ENCODE measurements around the gene ISX.

ISX gene

DNA sequence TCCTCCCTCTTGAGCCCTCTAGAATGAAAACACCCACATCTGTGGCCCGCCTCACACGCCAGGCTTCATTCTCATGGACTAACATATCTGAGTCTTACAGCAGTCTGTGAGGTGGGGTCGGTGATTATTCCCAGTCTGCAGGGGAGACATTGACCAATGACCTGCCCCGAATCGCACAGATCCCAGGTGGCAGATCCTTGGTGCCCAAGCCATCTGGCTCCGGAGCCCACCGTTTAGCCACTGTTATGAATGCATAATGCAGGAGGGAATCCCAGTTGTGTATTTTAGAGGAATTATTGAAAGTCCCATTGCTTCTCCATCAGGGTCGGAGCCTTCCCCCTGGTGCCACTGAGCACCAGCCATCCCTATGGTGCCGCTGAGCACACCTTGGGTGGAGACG lies 47.4 kb downstream of the ISX start:
- no peaks in the 10 kb centered on the region for H3K36me3 Mint-ChIP-seq (ENCODE audit: low read depth)
- no peak for DNase-seq
- H3K4me3 Mint-ChIP-seq = no peak overlapping the region
- peaks cover 97% of the 10 kb centered on the region for H3K27me3 Mint-ChIP-seq (ENCODE audit: low read depth, poor library complexity)
- TF ChIP-seq, protein P1, sequence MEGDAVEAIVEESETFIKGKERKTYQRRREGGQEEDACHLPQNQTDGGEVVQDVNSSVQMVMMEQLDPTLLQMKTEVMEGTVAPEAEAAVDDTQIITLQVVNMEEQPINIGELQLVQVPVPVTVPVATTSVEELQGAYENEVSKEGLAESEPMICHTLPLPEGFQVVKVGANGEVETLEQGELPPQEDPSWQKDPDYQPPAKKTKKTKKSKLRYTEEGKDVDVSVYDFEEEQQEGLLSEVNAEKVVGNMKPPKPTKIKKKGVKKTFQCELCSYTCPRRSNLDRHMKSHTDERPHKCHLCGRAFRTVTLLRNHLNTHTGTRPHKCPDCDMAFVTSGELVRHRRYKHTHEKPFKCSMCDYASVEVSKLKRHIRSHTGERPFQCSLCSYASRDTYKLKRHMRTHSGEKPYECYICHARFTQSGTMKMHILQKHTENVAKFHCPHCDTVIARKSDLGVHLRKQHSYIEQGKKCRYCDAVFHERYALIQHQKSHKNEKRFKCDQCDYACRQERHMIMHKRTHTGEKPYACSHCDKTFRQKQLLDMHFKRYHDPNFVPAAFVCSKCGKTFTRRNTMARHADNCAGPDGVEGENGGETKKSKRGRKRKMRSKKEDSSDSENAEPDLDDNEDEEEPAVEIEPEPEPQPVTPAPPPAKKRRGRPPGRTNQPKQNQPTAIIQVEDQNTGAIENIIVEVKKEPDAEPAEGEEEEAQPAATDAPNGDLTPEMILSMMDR (IDR thresholded peaks at IDR 0.05) = no peak
- H3K4me1 Mint-ChIP-seq = peaks cover 8% of the 10 kb centered on the region
- no peak overlapping the region for H3K27ac Mint-ChIP-seq
- peaks cover 22% of the 10 kb centered on the region for H3K9me3 Mint-ChIP-seq

DNA sequence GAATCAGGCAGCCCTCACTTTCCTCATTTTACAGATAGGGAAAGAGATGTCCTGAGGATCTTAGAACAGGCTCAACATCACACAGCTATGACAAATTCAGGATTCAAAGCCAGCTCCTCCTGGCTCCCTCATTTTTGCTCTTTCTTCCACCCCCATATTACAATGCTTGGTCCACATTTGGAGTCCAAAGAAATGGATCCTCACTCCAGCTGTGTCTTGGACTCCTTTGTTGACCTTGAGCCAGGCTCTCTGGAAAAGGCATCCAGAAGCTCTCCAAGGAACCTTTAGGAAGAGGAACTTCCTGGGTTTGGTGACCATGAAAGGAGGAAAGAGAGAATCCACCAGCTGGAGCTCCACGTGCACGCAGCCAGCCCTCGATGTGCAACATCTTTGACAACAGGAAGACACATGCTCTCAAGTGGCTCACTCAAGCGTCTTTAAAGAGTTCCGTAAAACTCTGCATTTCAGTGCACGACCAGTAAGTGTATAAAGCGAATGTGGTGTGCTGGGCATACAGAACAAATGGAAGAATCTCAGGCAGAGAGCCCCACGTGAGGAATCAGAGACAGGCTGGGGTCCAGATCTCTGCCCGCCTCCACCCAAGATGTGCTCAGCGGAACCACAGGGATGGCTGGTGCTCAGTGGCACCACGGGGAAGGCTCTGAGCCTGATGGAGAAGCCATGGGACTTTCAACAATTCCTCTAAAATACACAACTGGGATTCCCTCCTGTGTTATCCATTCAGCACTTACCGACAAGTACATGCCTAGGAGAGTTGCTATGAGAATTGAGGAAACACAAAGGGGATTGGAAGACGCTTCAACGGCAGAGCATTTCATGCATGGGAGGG lies 48.4 kb downstream of the ISX start:
- DNase-seq = no peak
- Mint-ChIP-seq H3K4me1 (peaks cover 8% of the 10 kb centered on the region), H3K9me3 (peaks cover 12% of the 10 kb centered on the region), H3K27me3 (ENCODE audit: low read depth, poor library complexity) (peaks cover 96% of the 10 kb centered on the region), H3K27ac (peak overlapping the region; percentile 47), H3K4me3 (no peak overlapping the region), H3K36me3 (ENCODE audit: low read depth) (no peaks in the 10 kb centered on the region)
- TF ChIP-seq, protein P1 (IDR thresholded peaks at IDR 0.05) = no peak

DNA sequence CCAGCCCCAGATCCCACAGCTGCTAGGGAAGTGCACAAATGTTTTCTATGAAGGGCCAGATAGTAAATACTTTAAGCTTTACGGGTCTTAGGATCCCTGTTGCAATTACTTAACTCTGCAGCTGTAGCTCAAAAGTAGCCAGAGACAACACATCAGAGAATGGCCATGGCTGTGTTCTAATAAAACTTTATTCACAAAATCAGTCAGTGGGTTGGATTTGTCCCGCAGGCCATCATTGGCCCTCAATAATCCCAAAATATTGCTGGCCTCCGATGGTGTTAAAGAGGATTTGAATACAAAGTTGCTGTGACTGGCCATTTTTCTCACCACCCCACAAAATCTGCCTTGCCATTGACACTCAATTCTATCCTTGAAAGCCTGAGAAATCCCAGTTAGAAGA lies 49.6 kb downstream of the ISX start:
- Mint-ChIP-seq H3K27me3 (ENCODE audit: low read depth, poor library complexity) (peaks cover 96% of the 10 kb centered on the region), H3K4me3 (no peak overlapping the region), H3K27ac (peak overlapping the region; percentile 71), H3K4me1 (peaks cover 8% of the 10 kb centered on the region), H3K9me3 (peaks cover 2% of the 10 kb centered on the region), H3K36me3 (ENCODE audit: low read depth) (no peaks in the 10 kb centered on the region)
- TF ChIP-seq, protein P1 (IDR thresholded peaks at IDR 0.05) = no peak
- no peak for DNase-seq

DNA sequence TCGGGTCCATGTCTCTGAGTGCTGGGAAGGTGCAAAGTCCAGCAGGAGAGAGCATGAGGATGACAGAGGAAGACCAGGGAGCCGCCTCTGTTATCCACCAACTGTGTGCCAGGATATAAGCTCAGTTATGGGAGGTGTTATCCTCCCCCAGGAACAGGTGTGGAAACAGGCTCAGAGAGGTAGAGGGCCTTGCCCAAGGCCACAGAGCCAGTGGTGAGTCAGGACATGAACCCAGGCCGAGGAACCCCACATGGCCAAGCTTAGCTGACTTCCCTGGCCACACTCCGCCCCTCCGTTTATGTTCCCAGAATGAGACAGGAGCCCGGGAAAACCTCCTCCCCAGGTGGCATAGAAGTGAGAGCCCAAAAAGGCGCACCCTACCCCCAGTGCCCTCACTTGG lies 50.3 kb downstream of the ISX start:
- no peak for DNase-seq
- H3K27me3 Mint-ChIP-seq (ENCODE audit: low read depth, poor library complexity) = peaks cover 96% of the 10 kb centered on the region
- no peaks in the 10 kb centered on the region for H3K9me3 Mint-ChIP-seq
- H3K27ac Mint-ChIP-seq = no peak overlapping the region
- TF ChIP-seq, protein P1 (IDR thresholded peaks at IDR 0.05) = no peak
- H3K4me1 Mint-ChIP-seq = peaks cover 8% of the 10 kb centered on the region
- no peaks in the 10 kb centered on the region for H3K36me3 Mint-ChIP-seq (ENCODE audit: low read depth)
- no peak overlapping the region for H3K4me3 Mint-ChIP-seq

DNA sequence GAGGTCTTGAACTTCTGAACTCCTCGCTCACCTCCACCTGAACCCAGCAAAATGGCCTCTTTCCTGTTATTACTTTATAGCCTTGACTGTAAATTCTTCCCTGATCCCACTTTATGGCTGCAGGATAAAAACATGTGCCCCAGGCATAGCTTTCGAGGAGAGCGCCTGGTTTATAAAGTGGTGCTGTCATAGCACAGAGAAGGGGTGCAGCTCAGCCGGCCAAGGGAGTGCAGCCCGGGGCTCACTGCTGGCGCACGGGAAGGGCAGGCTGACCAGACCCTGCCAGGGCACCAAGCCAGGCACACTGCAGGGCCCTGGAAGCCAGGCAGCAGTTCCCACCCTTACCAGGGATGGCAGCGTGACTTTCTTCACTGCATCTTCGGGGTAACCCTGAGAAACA lies 50.9 kb downstream of the ISX start:
- H3K9me3 Mint-ChIP-seq = no peaks in the 10 kb centered on the region
- DNase-seq = no peak
- H3K27me3 Mint-ChIP-seq (ENCODE audit: low read depth, poor library complexity) = peaks cover 96% of the 10 kb centered on the region
- peaks cover 8% of the 10 kb centered on the region for H3K4me1 Mint-ChIP-seq
- no peak overlapping the region for H3K4me3 Mint-ChIP-seq
- H3K27ac Mint-ChIP-seq = no peak overlapping the region
- no peaks in the 10 kb centered on the region for H3K36me3 Mint-ChIP-seq (ENCODE audit: low read depth)
- TF ChIP-seq, protein P1 (IDR thresholded peaks at IDR 0.05) = no peak

DNA sequence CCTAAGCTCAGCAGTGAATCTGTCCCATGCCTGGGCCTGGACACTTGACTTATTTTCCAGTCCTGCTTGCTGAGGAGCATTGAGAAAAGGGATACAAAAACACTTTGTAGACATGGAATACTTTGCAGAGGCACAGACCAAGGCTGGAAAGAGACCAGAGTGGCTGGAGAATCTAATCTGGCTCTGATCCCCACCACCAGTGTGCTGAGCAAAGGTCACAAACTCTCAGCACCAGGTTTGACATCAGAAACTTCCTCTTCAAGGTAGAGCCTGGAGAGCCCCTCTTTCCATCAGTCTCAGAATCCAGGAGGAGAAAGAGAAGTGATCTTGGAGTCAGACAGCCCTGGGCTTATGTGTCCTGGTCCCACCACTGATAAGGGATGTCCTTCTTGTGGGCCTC lies 53.5 kb downstream of the ISX start:
- Mint-ChIP-seq H3K27me3 (ENCODE audit: low read depth, poor library complexity) (peaks cover 97% of the 10 kb centered on the region), H3K27ac (no peak overlapping the region), H3K4me3 (no peak overlapping the region), H3K9me3 (no peaks in the 10 kb centered on the region), H3K36me3 (ENCODE audit: low read depth) (no peaks in the 10 kb centered on the region), H3K4me1 (peaks cover 5% of the 10 kb centered on the region)
- DNase-seq = no peak
- TF ChIP-seq, protein P1 (IDR thresholded peaks at IDR 0.05) = no peak

All from nephron progenitor cell (in vitro differentiated cells).